ENCODE results near the gene TMEM243. TPM values are rescaled to one million over a fixed set of nuclear protein-coding genes. Genes with fewer than 3 reads are reported as not detected.

The TMEM243 gene
- total and polyA plus RNA-seq, 2 of the 13 experiments (the other 11 are each of a cell fraction or from before 2014, with no cell fraction given): 25.1 to 31.2 TPM

DNA sequence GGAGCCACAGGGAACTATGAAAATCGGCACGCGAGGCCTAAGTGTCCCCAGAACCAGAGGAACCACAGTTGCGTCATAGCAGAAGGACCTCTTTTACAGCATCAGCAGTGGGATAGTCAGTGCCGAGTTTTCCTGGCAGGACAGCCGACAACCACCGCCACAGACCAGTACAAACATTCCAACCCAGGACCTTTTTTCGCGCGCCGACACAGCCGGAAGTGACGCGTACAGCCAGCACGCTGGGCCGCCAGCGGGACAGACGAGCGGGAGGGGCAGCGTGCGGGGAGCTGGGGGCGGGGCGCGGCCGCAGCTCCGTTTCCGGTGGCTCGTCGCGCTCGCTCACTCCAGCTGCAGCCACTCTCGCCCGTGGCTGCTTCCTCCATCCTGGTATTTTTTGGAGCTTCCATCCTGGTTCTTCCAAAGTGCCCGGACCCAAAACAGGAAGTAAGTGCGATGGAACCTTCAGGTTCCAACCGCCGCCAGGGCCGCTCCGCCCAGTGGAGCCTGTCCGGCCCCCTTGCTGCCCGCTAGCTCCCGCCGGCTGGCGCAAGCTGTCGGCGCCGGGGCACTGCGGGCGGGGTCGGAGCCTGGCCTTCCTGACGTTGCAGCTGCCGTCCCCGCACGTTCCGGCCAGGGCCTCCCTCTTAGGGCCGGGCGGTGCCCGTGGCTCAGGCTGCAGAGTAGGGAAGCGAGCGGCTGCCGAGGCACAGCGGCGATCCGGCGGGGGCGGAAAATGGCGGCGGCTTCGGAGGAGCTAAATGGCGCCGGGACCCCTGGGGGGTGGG is 67.2 kb downstream of the TMEM243 start, which contains the start of gene DMTF1 (continued):
- TF ChIP-seq, protein P1, sequence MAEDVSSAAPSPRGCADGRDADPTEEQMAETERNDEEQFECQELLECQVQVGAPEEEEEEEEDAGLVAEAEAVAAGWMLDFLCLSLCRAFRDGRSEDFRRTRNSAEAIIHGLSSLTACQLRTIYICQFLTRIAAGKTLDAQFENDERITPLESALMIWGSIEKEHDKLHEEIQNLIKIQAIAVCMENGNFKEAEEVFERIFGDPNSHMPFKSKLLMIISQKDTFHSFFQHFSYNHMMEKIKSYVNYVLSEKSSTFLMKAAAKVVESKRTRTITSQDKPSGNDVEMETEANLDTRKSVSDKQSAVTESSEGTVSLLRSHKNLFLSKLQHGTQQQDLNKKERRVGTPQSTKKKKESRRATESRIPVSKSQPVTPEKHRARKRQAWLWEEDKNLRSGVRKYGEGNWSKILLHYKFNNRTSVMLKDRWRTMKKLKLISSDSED (CRISPR knock-in tag; IDR thresholded peaks at IDR 0.05): no peak
- TF ChIP-seq, protein P2, sequence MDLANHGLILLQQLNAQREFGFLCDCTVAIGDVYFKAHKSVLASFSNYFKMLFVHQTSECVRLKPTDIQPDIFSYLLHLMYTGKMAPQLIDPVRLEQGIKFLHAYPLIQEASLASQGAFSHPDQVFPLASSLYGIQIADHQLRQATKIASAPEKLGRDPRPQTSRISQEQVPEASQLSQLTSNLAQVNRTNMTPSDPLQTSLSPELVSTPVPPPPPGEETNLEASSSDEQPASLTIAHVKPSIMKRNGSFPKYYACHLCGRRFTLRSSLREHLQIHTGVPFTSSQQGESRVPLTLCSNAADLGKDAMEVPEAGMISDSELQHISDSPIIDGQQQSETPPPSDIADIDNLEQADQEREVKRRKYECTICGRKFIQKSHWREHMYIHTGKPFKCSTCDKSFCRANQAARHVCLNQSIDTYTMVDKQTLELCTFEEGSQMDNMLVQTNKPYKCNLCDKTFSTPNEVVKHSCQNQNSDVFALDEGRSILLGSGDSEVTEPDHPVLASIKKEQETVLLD (CRISPR knock-in tag; IDR thresholded peaks at IDR 0.05; ENCODE audit: low read depth): no peak
- TF ChIP-seq IKZF1 (IDR thresholded peaks at IDR 0.05) (no peak), ZNF781 (CRISPR knock-in tag; IDR thresholded peaks at IDR 0.05; ENCODE audit: borderline replicate concordance, not compliant biosample characterization) (peak; percentile 83), RNF2 (conservative IDR thresholded peaks at IDR 0.05; ENCODE audit: low read depth) (no peak), TBP (CRISPR knock-in tag; IDR thresholded peaks at IDR 0.05) (no peak), NFIC (IDR thresholded peaks at IDR 0.05; ENCODE audit: low read length) (no peak), ZNF124 (CRISPR knock-in tag; IDR thresholded peaks at IDR 0.05) (no peak), BORCS8-MEF2B (CRISPR knock-in tag; IDR thresholded peaks at IDR 0.05) (peak; percentile 88), RFXAP (CRISPR knock-in tag; IDR thresholded peaks at IDR 0.05; ENCODE audit: borderline replicate concordance) (peak; percentile 87), CBX2 (IDR thresholded peaks at IDR 0.05; ENCODE audit: low read depth, low read length) (no peak), CBX2 (CRISPR knock-in tag; IDR thresholded peaks at IDR 0.05; ENCODE audit: low read depth) (no peak; the same call in 1 of the 2 replicates), TBX2 (CRISPR knock-in tag; IDR thresholded peaks at IDR 0.05; ENCODE audit: borderline replicate concordance) (peak; percentile 62; the same call in 1 of the 2 replicates), ZMYM2 (CRISPR knock-in tag; IDR thresholded peaks at IDR 0.05) (no peak), NFKB2 (CRISPR knock-in tag; IDR thresholded peaks at IDR 0.05; ENCODE audit: borderline replicate concordance) (peak; percentile 82; the same call in 1 of the 2 replicates), GPN1 (CRISPR knock-in tag; IDR thresholded peaks at IDR 0.05; ENCODE audit: borderline replicate concordance) (no peak), RFX3 (CRISPR knock-in tag; IDR thresholded peaks at IDR 0.05) (no peak), PHF8 (CRISPR knock-in tag; IDR thresholded peaks at IDR 0.05) (peak; percentile 84), ZNF367 (CRISPR knock-in tag; IDR thresholded peaks at IDR 0.05; ENCODE audit: borderline replicate concordance) (no peak), RBFOX2 (IDR thresholded peaks at IDR 0.05; ENCODE audit: low read depth, low read length) (peak; percentile 96), ZNF569 (CRISPR knock-in tag; IDR thresholded peaks at IDR 0.05; ENCODE audit: borderline replicate concordance) (no peak), ZNF232 (CRISPR knock-in tag; IDR thresholded peaks at IDR 0.05; ENCODE audit: borderline replicate concordance) (peak; percentile 73; the same call in 1 of the 2 replicates), TOE1 (CRISPR knock-in tag; IDR thresholded peaks at IDR 0.05) (no peak), ZNF33A (CRISPR knock-in tag; IDR thresholded peaks at IDR 0.05; ENCODE audit: borderline replicate concordance) (no peak), RAD51 (IDR thresholded peaks at IDR 0.05; ENCODE audit: borderline replicate concordance) (no peak), ZNF772 (CRISPR knock-in tag; IDR thresholded peaks at IDR 0.05) (no peak; the same call in 1 of the 2 replicates), SOX6 (IDR thresholded peaks at IDR 0.05) (no peak), SOX6 (CRISPR knock-in tag; IDR thresholded peaks at IDR 0.05) (peak; percentile 59; the same call in 1 of the 2 replicates), SMAD3 (CRISPR knock-in tag; IDR thresholded peaks at IDR 0.05) (no peak), SIN3A (IDR thresholded peaks at IDR 0.05; ENCODE audit: borderline replicate concordance, low read depth, low read length) (peak; percentile 62; the same call in 1 of the 2 replicates), MTA3 (CRISPR knock-in tag; IDR thresholded peaks at IDR 0.05) (no peak), ZFYVE20 (CRISPR knock-in tag; IDR thresholded peaks at IDR 0.05; ENCODE audit: borderline replicate concordance, low read depth) (no peak)
